BE2C (cell line): Measurements from ENCODE around the gene NHLRC2.

ENCODE experiments used
- DNase-seq: peaks from one replicate; pipeline ENCODE4 v3.0.0-alpha.2; 2020
- H3K27me3 ChIP-seq: fragments of 250-450 bp; sonication (Bioruptor Pico); 2 replicates; pipeline ENCODE4 v1.5.1; 2020; ENCODE audit warnings: mild to moderate bottlenecking
- H3K36me3 ChIP-seq: fragments of 250-450 bp; sonication (Bioruptor Pico); 2 replicates; pipeline ENCODE4 v1.5.1; 2020; ENCODE audit warnings: mild to moderate bottlenecking
- H3K4me1 ChIP-seq: fragments of 250-450 bp; sonication (Bioruptor Pico); 2 replicates; pipeline ENCODE4 v1.5.1; 2020
- H3K4me3 ChIP-seq: 2 replicates; pipeline ENCODE4 v1.5.1; 2011; ENCODE audit warnings: low read depth, low read length
- H3K9me3 ChIP-seq: fragments of 250-450 bp; sonication (Bioruptor Pico); 2 replicates; pipeline ENCODE4 v1.5.1; 2020
- TF ChIP-seq, protein P1 (sequence below): IDR thresholded peaks from 2 replicates; pipeline ENCODE4 v1.5.1; 2012; ENCODE audit warnings: mild to moderate bottlenecking, low read depth, low read length

The NHLRC2 gene

DNA sequence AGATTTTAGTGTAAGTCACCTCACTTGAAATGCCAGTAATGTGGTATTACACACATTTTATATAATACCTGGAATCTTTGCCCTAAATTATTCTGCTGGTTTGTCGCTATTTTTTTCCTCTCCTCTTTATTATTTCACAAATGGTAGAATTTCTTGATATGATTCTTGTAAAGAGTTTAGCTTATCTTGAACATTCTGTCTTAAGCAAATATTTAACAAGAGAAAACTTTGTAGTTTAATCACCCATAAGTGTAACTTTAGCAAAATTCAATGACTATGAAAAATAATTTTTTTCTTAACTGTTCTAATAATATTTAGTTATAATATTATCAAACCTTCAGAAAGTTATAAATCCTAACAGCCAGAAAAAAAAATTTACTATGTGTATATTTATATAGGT, 56.7 kb downstream of the NHLRC2 start:
- Histone ChIP-seq H3K4me1 (no peaks in the 10 kb centered on the region), H3K9me3 (no peaks in the 10 kb centered on the region), H3K27me3 (no peaks in the 10 kb centered on the region), H3K4me3 (no peak overlapping the region), H3K36me3 (peaks cover 15% of the 10 kb centered on the region)
- TF ChIP-seq, protein P1, sequence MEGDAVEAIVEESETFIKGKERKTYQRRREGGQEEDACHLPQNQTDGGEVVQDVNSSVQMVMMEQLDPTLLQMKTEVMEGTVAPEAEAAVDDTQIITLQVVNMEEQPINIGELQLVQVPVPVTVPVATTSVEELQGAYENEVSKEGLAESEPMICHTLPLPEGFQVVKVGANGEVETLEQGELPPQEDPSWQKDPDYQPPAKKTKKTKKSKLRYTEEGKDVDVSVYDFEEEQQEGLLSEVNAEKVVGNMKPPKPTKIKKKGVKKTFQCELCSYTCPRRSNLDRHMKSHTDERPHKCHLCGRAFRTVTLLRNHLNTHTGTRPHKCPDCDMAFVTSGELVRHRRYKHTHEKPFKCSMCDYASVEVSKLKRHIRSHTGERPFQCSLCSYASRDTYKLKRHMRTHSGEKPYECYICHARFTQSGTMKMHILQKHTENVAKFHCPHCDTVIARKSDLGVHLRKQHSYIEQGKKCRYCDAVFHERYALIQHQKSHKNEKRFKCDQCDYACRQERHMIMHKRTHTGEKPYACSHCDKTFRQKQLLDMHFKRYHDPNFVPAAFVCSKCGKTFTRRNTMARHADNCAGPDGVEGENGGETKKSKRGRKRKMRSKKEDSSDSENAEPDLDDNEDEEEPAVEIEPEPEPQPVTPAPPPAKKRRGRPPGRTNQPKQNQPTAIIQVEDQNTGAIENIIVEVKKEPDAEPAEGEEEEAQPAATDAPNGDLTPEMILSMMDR: no peak
- DNase-seq: no peak

DNA sequence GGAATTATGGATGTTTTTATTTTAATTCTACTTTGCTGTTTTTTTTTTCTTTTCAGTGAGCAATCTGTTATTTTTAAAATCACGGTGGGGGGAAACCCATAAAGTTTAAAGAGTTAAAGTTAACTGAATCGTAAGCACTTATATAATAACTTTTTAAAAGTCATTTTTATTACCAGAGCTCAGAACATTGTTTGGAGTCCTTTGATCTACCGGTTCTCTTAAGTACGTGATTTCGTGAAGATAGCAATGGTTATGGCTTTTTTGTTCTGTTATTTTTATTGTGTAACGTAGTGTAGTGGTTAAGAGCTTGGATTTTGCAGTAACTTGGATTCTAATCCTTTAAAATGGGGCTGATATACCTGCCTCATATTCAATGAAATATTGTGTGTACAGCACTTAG, 57.4 kb downstream of the NHLRC2 start:
- Histone ChIP-seq H3K4me3 (no peak overlapping the region), H3K27me3 (no peaks in the 10 kb centered on the region), H3K36me3 (peaks cover 12% of the 10 kb centered on the region), H3K9me3 (no peaks in the 10 kb centered on the region), H3K4me1 (no peaks in the 10 kb centered on the region)
- DNase-seq: no peak
- TF ChIP-seq, protein P1: no peak

DNA sequence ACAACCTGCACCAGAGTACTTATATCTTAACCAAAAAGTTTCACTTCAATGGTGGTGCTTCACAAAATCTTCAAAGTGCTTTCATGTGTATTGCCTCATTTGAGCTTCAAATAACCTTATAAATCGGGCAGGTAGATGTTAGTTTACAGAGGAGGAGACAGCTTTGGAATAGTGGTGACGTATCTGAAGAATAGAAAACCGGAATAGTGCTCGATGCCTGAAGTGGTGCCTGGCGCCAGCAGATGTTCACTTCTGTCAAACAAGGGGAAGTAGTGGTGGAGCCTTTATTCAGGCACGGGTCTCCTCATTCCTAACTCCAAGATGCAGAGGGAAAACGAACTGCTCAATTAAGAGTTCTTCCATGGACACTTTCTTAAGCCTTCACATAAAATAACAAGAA, 58.1 kb downstream of the NHLRC2 start:
- Histone ChIP-seq H3K9me3 (no peaks in the 10 kb centered on the region), H3K4me1 (no peaks in the 10 kb centered on the region), H3K27me3 (no peaks in the 10 kb centered on the region), H3K36me3 (peaks cover 12% of the 10 kb centered on the region), H3K4me3 (no peak overlapping the region)
- no peak for DNase-seq
- TF ChIP-seq, protein P1: no peak

DNA sequence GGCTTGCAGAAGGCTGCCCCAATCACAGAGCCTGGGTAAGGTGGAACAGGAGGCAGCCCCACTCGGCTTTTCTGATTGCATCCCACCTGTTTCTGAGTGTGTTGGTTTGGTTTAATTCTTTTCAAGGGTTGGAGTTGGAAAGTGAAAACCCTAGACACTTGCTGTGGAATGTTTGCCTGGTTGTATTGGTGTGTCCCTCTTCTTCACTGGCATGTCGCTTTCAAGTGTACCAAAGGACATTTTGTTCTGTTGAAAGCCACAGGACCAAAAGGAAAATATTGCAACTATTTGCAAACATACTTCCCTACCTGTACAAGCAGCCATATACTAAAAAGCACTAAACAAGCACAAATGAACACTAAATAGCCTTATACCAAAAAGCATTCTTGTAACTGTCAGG, 60.5 kb downstream of the NHLRC2 start:
- TF ChIP-seq, protein P1: no peak
- Histone ChIP-seq H3K4me1 (no peaks in the 10 kb centered on the region), H3K4me3 (no peak overlapping the region), H3K36me3 (peaks cover 4% of the 10 kb centered on the region; the same call in 1 of the 2 replicates), H3K27me3 (no peaks in the 10 kb centered on the region), H3K9me3 (no peaks in the 10 kb centered on the region)
- DNase-seq: no peak

DNA sequence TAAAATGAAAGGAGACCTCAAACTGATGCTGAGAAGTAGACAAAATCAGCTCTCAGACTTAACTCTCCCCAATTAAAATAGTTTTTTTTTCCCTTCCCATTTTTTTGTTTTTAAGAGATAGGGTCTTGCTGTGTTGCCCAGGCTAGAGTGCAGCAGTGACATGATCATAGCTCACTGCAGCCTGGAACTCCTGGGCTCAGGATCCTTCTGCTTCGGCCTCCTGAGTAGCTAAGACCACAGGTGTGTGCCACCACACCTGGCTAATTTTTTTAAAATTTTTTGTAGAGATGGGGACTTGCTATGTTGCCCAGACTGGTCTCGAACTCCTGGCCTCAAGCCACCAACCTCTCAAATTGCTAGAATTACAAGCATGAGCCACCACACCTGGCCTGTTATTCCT, 61.1 kb downstream of the NHLRC2 start:
- no peaks in the 10 kb centered on the region for H3K4me1 ChIP-seq
- H3K27me3 ChIP-seq: no peaks in the 10 kb centered on the region
- DNase-seq: no peak
- TF ChIP-seq, protein P1: no peak
- no peak overlapping the region for H3K4me3 ChIP-seq
- peaks cover 4% of the 10 kb centered on the region; the same call in 1 of the 2 replicates for H3K36me3 ChIP-seq
- H3K9me3 ChIP-seq: no peaks in the 10 kb centered on the region

DNA sequence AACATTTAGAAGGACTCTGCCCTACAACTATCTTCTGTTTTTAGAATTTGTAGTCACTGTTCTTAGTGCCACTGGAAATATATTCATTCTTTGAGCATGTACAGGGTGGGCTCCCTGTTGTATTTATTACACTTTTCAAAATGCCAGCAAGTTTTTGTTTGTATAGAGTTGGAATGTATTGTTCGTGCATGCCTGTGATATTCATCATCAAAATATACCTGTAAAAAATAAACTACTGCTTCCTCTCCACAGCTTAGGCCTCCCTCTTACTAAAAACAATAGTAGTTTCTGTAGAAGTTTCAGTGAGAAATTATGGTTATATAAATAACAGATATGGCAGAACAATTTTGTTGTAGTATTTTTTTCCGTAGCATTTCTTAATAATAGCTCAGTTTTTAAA, 61.6 kb downstream of the NHLRC2 start:
- Histone ChIP-seq H3K9me3 (no peaks in the 10 kb centered on the region), H3K36me3 (peaks cover 4% of the 10 kb centered on the region; the same call in 1 of the 2 replicates), H3K27me3 (no peaks in the 10 kb centered on the region), H3K4me3 (no peak overlapping the region), H3K4me1 (no peaks in the 10 kb centered on the region)
- TF ChIP-seq, protein P1: no peak
- DNase-seq: no peak
